Liver (tissue), 9 donors: ENCODE results near the gene TRIP12. TPM values are rescaled to one million over a fixed set of nuclear protein-coding genes. Genes with fewer than 3 reads are reported as not detected.

ENCODE experiments used
- DNase-seq: peaks from one replicate; pipeline ENCODE4 v3.0.0-alpha.2; 2017; ENCODE audit warnings: low spot score
- H3K27ac ChIP-seq, 2 donors: one replicate each; pipeline ENCODE4 v1.7.0; 2013; ENCODE audit warnings: inconsistent platforms in 2 of 2, low read length in 2 of 2, control low read depth in 1 of 2, low read depth in 1 of 2, mild to moderate bottlenecking in 1 of 2
- H3K27me3 ChIP-seq, 4 donors: one replicate each; pipeline versions ENCODE4 v1.6.1 to v1.7.0; 2013; ENCODE audit warnings: low read length in 3 of 4, inconsistent platforms in 1 of 4, mild to moderate bottlenecking in 1 of 4, moderate library complexity in 1 of 4; ENCODE audit not compliant: control insufficient read depth in 4 of 4, insufficient read depth in 4 of 4
- H3K36me3 ChIP-seq, 4 donors: one replicate each; pipeline versions ENCODE4 v1.6.1 to v1.7.0; 2013; ENCODE audit warnings: low read length in 3 of 4, mild to moderate bottlenecking in 3 of 4, low read depth in 1 of 4, moderate library complexity in 1 of 4; ENCODE audit not compliant: control insufficient read depth in 4 of 4, insufficient read depth in 3 of 4
- H3K4me1 ChIP-seq, 4 donors: one replicate each; pipeline versions ENCODE4 v1.6.1 to v1.7.0; 2013; ENCODE audit warnings: low read length in 3 of 4, mild to moderate bottlenecking in 3 of 4, moderate library complexity in 1 of 4; ENCODE audit not compliant: control insufficient read depth in 4 of 4, insufficient read depth in 4 of 4
- H3K4me3 ChIP-seq, 3 donors: one replicate each; pipeline versions ENCODE4 v1.6.1 to v1.7.0; 2013; ENCODE audit warnings: low read length in 3 of 3, control low read depth in 1 of 3, low read depth in 1 of 3, mild to moderate bottlenecking in 1 of 3
- H3K9ac ChIP-seq, 2 donors: one replicate each; pipeline ENCODE4 v1.7.0; 2013; ENCODE audit warnings: low read length in 2 of 2, mild to moderate bottlenecking in 2 of 2, moderate library complexity in 2 of 2, control low read depth in 1 of 2, low read depth in 1 of 2
- H3K9me3 ChIP-seq, 4 donors: one replicate each; pipeline versions ENCODE4 v1.6.1 to v1.7.0; 2013; ENCODE audit warnings: low read length in 3 of 4; ENCODE audit not compliant: control insufficient read depth in 4 of 4
- ATF3 ChIP-seq: IDR thresholded peaks from 2 replicates; pipeline ENCODE4 v1.6.1; 2016; ENCODE audit warnings: antibody characterized with exemption
- CTCF ChIP-seq: fragments of 150-350 bp; IDR thresholded peaks from 2 replicates; pipeline ENCODE4 v1.5.1; 2017; ENCODE audit warnings: improper control_type of control experiment, low read depth, low read length; ENCODE audit not compliant: missing input control
- EGR1 ChIP-seq, 2 donors: IDR thresholded peaks; 2 replicates each; pipeline ENCODE4 v1.6.1; 2016 to 2018; ENCODE audit warnings: antibody characterized with exemption in 2 of 2, low read depth in 2 of 2
- FOXA1 ChIP-seq: IDR thresholded peaks from 2 replicates; pipeline ENCODE4 v1.6.1; 2016; ENCODE audit warnings: antibody characterized with exemption
- FOXA2 ChIP-seq: IDR thresholded peaks from 2 replicates; pipeline ENCODE4 v1.6.1; 2016; ENCODE audit warnings: antibody characterized with exemption
- GABPA ChIP-seq, 2 donors: IDR thresholded peaks in 1 of 2; conservative IDR thresholded peaks in 1 of 2; 2 replicates each; pipeline ENCODE4 v1.6.1; 2016; ENCODE audit warnings: antibody characterized with exemption in 2 of 2, mild to moderate bottlenecking in 1 of 2, moderate library complexity in 1 of 2
- HNF4A ChIP-seq, 2 donors: conservative IDR thresholded peaks; 2 replicates each; pipeline ENCODE4 v1.6.1; 2016; ENCODE audit warnings: antibody characterized with exemption in 2 of 2, mild to moderate bottlenecking in 2 of 2
- HNF4G ChIP-seq: IDR thresholded peaks from 2 replicates; pipeline ENCODE4 v1.6.1; 2016; ENCODE audit warnings: antibody characterized with exemption
- JUND ChIP-seq, 2 donors: IDR thresholded peaks; 2 replicates each; pipeline ENCODE4 v1.6.1; 2016; ENCODE audit warnings: antibody characterized with exemption in 2 of 2
- NR2F2 ChIP-seq: IDR thresholded peaks from 2 replicates; pipeline ENCODE4 v1.6.1; 2016; ENCODE audit warnings: antibody characterized with exemption
- RAD21 ChIP-seq, 2 donors: IDR thresholded peaks; 2 replicates each; pipeline ENCODE4 v1.6.1; 2016; ENCODE audit warnings: antibody characterized with exemption in 2 of 2, mild to moderate bottlenecking in 2 of 2
- REST ChIP-seq: IDR thresholded peaks from 2 replicates; pipeline ENCODE4 v1.6.1; 2016; ENCODE audit warnings: antibody characterized with exemption, mild to moderate bottlenecking
- RXRA ChIP-seq, 2 donors: IDR thresholded peaks; 2 replicates each; pipeline ENCODE4 v1.6.1; 2017 to 2018; ENCODE audit warnings: antibody characterized with exemption in 2 of 2, mild to moderate bottlenecking in 1 of 2
- SP1 ChIP-seq: IDR thresholded peaks from 2 replicates; pipeline ENCODE4 v1.6.1; 2018; ENCODE audit warnings: antibody characterized with exemption, mild to moderate bottlenecking
- TAF1 ChIP-seq: conservative IDR thresholded peaks from 2 replicates; pipeline ENCODE4 v1.6.1; 2016; ENCODE audit warnings: antibody characterized with exemption, mild to moderate bottlenecking
- YY1 ChIP-seq: IDR thresholded peaks from 2 replicates; pipeline ENCODE4 v1.6.1; 2016; ENCODE audit warnings: antibody characterized with exemption, mild to moderate bottlenecking
- ZBTB33 ChIP-seq: IDR thresholded peaks from 2 replicates; pipeline ENCODE4 v1.6.1; 2016; ENCODE audit warnings: antibody characterized with exemption
- WGBS: extraction: QIAGEN DNeasy Blood & Tissue Kit; methylation state at CpG from one replicate; pipeline ENCODE4 v1.1.7; 2013; 5-methylcytosine and 5-hydroxymethylcytosine counted together
- polyA plus RNA-seq, 2 donors: library from polyadenylated mRNA; stranded (reverse) in 1 of 2; unstranded in 1 of 2; fragments of 200-250 nt in 1 of 2; fragments of >200 nt in 1 of 2; fragmentation: Nextera tagmentation in 1 of 2; extraction: Ambion mirVana in 1 of 2; gene quantifications; one replicate each; pipeline versions ENCODE4 v1.2.1 to v1.2.3, GENCODE V29; 2013 to 2015
- total RNA-seq, 2 donors: library from RNA; depleted of rRNA; stranded (reverse); fragments of >200 nt; gene quantifications; one replicate each; pipeline ENCODE4 v1.2.3, GENCODE V29; 2014
- TF ChIP-seq, protein P1 (sequence below): IDR thresholded peaks from 2 replicates; pipeline ENCODE4 v1.6.1; 2016; ENCODE audit warnings: antibody characterized with exemption
- donor health status: healthy.
- donor health status: healthy.
- donor health status: healthy.
- donor health status: healthy.
- donor health status: healthy.

TRIP12 gene
- total and polyA plus RNA-seq, 4 donors: 13.9 to 128 (median 67.4) TPM

GRCh38 chr2:229858351-229858750 lies 63.5 kb downstream of the TRIP12 start:
- H3K4me1 ChIP-seq: peaks cover 0 to 2% (median 0%) of the 10 kb centered on the region in 4 donors
- no peak overlapping the region for H3K27ac ChIP-seq
- 99% methylated on average over 3 of the region's 3 CpGs for WGBS
- H3K36me3 ChIP-seq: peaks cover 8 to 27% (median 19%) of the 10 kb centered on the region in 4 donors
- no peaks in the 10 kb centered on the region for H3K9me3 ChIP-seq
- H3K27me3 ChIP-seq: no peaks in the 10 kb centered on the region
- DNase-seq: no peak
- no peak overlapping the region for H3K9ac ChIP-seq
- no peak for TF ChIP-seq ATF3
- no peak for TF ChIP-seq ZBTB33
- no peak for TF ChIP-seq TAF1
- no peak for TF ChIP-seq HNF4A (conservative IDR thresholded peaks at IDR 0.05)
- no peak for TF ChIP-seq YY1
- no peak for TF ChIP-seq RXRA (IDR thresholded peaks at IDR 0.05)
- TF ChIP-seq, protein P1, sequence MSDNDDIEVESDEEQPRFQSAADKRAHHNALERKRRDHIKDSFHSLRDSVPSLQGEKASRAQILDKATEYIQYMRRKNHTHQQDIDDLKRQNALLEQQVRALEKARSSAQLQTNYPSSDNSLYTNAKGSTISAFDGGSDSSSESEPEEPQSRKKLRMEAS: no peak
- TF ChIP-seq FOXA2: no peak
- no peak for TF ChIP-seq RAD21 (IDR thresholded peaks at IDR 0.05)
- TF ChIP-seq NR2F2: no peak
- TF ChIP-seq CTCF: no peak
- TF ChIP-seq FOXA1: no peak
- no peak overlapping the region for H3K4me3 ChIP-seq

GRCh38 chr2:229857634-229858033 lies 64.2 kb downstream of the TRIP12 start:
- WGBS: 92% methylated on average over 1 of the region's 1 CpG
- no peak for TF ChIP-seq ATF3
- no peak for TF ChIP-seq TAF1
- TF ChIP-seq RXRA (IDR thresholded peaks at IDR 0.05): no peak
- TF ChIP-seq FOXA2: no peak
- no peak for TF ChIP-seq HNF4A (conservative IDR thresholded peaks at IDR 0.05)
- TF ChIP-seq FOXA1: no peak
- no peak for TF ChIP-seq YY1
- TF ChIP-seq REST: no peak
- TF ChIP-seq, protein P1: no peak
- TF ChIP-seq NR2F2: no peak
- TF ChIP-seq CTCF: no peak
- no peak for TF ChIP-seq JUND (IDR thresholded peaks at IDR 0.05)
- TF ChIP-seq ZBTB33: no peak
- no peak for TF ChIP-seq GABPA (IDR thresholded peaks at IDR 0.05 in 1 of 2, conservative IDR thresholded peaks at IDR 0.05 in 1 of 2)
- no peak for TF ChIP-seq SP1
- TF ChIP-seq EGR1 (IDR thresholded peaks at IDR 0.05; ENCODE audit: low read depth in 2 of 2): no peak
- no peak for TF ChIP-seq RAD21 (IDR thresholded peaks at IDR 0.05)
- TF ChIP-seq HNF4G: no peak
- no peaks in the 10 kb centered on the region for H3K9me3 ChIP-seq
- peaks cover 8 to 27% (median 19%) of the 10 kb centered on the region in 4 donors for H3K36me3 ChIP-seq
- no peak overlapping the region for H3K9ac ChIP-seq
- no peaks in the 10 kb centered on the region for H3K4me1 ChIP-seq
- no peaks in the 10 kb centered on the region for H3K27me3 ChIP-seq
- no peak for DNase-seq
- no peak overlapping the region for H3K27ac ChIP-seq
- H3K4me3 ChIP-seq: no peak overlapping the region
